HCT116 (cell line): Measurements from ENCODE around the gene NOL4L. TPM values are rescaled to one million over a fixed set of nuclear protein-coding genes. Genes with fewer than 3 reads are reported as not detected.

Experiments
- ATAC-seq: fragments of 200-7000 bp; cut with Tn5 transposase; 2 replicates; pipeline ENCODE4 v1.9.1; 2020; ENCODE audit warnings: mild to moderate bottlenecking, moderate library complexity
- BruUV-seq: library from RNA; stranded (reverse); fragments of 400-500 nt; replicated peaks from 2 replicates; lab custom pipeline; 2021; lab: Mats Ljungman, UMichigan
- CTCF ChIA-PET: fragments of 300-600 bp; sonication (Branson Sonifier 250); formaldehyde crosslinking; loops from one replicate; lab custom pipeline; 2021; ENCODE audit warnings: antibody characterized with exemption; lab: Charles Lee
- POLR2A ChIA-PET: fragments of 300-600, 350-600 bp; sonication (Branson Sonifier 250); formaldehyde crosslinking; loops from one replicate; lab custom pipeline; 2021; ENCODE audit warnings: antibody characterized with exemption; lab: Charles Lee
- RAD21 ChIA-PET, 2 experiments: fragments of 300-600 bp; sonication (Branson Sonifier 250); formaldehyde crosslinking; loops; one replicate each; lab custom pipeline; 2023; ENCODE audit warnings: low total read pairs in 2 of 2; ENCODE audit not compliant: uncharacterized antibody in 2 of 2, unreplicated experiment in 2 of 2, low non-redundant PET in 1 of 2; lab: Charles Lee
- DNase-seq: peaks from one replicate; pipeline ENCODE4 v3.0.0-alpha.2; 2010; ENCODE audit warnings: low read depth, low spot score
- H2AFZ ChIP-seq: fragments of 200-600 bp; shearing (Covaris generic), sonication (generic); 2 replicates; pipeline ENCODE4 v1.6.1; 2017; ENCODE audit warnings: low read depth, mixed run types, mixed read lengths, antibody characterized with exemption, low read length; ENCODE audit not compliant: poor library complexity, severe bottlenecking
- H3K27ac ChIP-seq: 2 replicates; pipeline ENCODE4 v1.5.1; 2012; ENCODE audit warnings: low read depth, low read length
- H3K27me3 ChIP-seq: fragments of 200-600 bp; sonication (generic); 2 replicates; pipeline ENCODE4 v1.6.1; 2016; ENCODE audit warnings: mixed run types, low read length, mixed read lengths; ENCODE audit not compliant: insufficient read depth
- H3K36me3 ChIP-seq, 2 experiments: fragments of 200-500 bp in 1 of 2; fragments of 200-600 bp in 1 of 2; sonication (Bioruptor generic) in 1 of 2; sonication (generic) in 1 of 2; 2 replicates each; pipeline versions ENCODE4 v1.5.1 to v1.6.1; 2014 to 2016; ENCODE audit warnings: low read length in 2 of 2, inconsistent platforms in 1 of 2, mixed read lengths in 1 of 2, mixed run types in 1 of 2; ENCODE audit not compliant: insufficient read depth in 2 of 2, control insufficient read depth in 1 of 2
- H3K4me1 ChIP-seq, 2 experiments: fragments of 200-600 bp in 1 of 2; sonication (generic) in 1 of 2; 2 replicates each; pipeline versions ENCODE4 v1.5.1 to v1.6.1; 2012 to 2017; ENCODE audit warnings: low read length in 2 of 2, inconsistent platforms in 1 of 2, mild to moderate bottlenecking in 1 of 2, mixed read lengths in 1 of 2, mixed run types in 1 of 2, moderate library complexity in 1 of 2; ENCODE audit not compliant: insufficient read depth in 2 of 2, control insufficient read depth in 1 of 2
- H3K4me2 ChIP-seq: fragments of 200-600 bp; sonication (generic); 2 replicates; pipeline ENCODE4 v1.6.1; 2017; ENCODE audit warnings: mixed run types, low read length, mixed read lengths
- H3K4me3 ChIP-seq, 2 experiments: fragments of 200-600 bp in 1 of 2; sonication (generic) in 1 of 2; replicated peaks in 1 of 2; 2 replicates each; pipeline ENCODE4 v1.5.1; 2011 to 2016; ENCODE audit warnings: low read length in 2 of 2, control low read depth in 1 of 2, low read depth in 1 of 2, mild to moderate bottlenecking in 1 of 2, mixed read lengths in 1 of 2, mixed run types in 1 of 2
- H3K79me2 ChIP-seq: fragments of 200-600 bp; sonication (generic); 2 replicates; pipeline ENCODE4 v1.6.1; 2017; ENCODE audit warnings: mild to moderate bottlenecking, mixed run types, low read length, moderate library complexity, mixed read lengths; ENCODE audit not compliant: insufficient read depth
- H3K9ac ChIP-seq: fragments of 200-600 bp; sonication (generic); 2 replicates; pipeline ENCODE4 v1.6.1; 2016; ENCODE audit warnings: low read length, mixed read lengths
- H3K9me2 ChIP-seq: fragments of 200-600 bp; sonication (generic), shearing (Covaris generic); 2 replicates; pipeline ENCODE4 v1.6.1; 2017; ENCODE audit warnings: mixed run types, mild to moderate bottlenecking, moderate library complexity; ENCODE audit not compliant: insufficient read depth
- H3K9me3 ChIP-seq, 2 experiments: fragments of 200-500 bp in 1 of 2; fragments of 200-600 bp in 1 of 2; sonication (Bioruptor generic) in 1 of 2; sonication (generic) in 1 of 2; 2 replicates each; pipeline ENCODE4 v1.6.1; 2014 to 2017; ENCODE audit warnings: low read length in 2 of 2, mixed read lengths in 2 of 2, inconsistent platforms in 1 of 2, low read depth in 1 of 2, mild to moderate bottlenecking in 1 of 2, mixed run types in 1 of 2, moderate library complexity in 1 of 2; ENCODE audit not compliant: control insufficient read depth in 1 of 2, insufficient read depth in 1 of 2
- H4K20me1 ChIP-seq: fragments of 200-600 bp; sonication (generic), shearing (Covaris generic); 2 replicates; pipeline ENCODE4 v1.6.1; 2017; ENCODE audit warnings: mixed run types, mild to moderate bottlenecking, moderate library complexity; ENCODE audit not compliant: insufficient read depth
- CBX3 ChIP-seq: IDR thresholded peaks from 2 replicates; pipeline ENCODE4 v1.6.1; 2012; ENCODE audit warnings: low read depth
- CEBPB ChIP-seq: IDR thresholded peaks from 2 replicates; pipeline ENCODE4 v1.6.1; 2012; ENCODE audit warnings: low read depth
- CTCF ChIP-seq, 3 experiments: fragments of 200-600 bp in 1 of 3; sonication (generic) in 1 of 3; IDR thresholded peaks in 2 of 3; conservative IDR thresholded peaks in 1 of 3; 2 replicates each; pipeline ENCODE4 v1.5.1; 2012 to 2017; ENCODE audit warnings: low read depth in 2 of 3, low read length in 2 of 3, antibody characterized with exemption in 1 of 3, borderline replicate concordance in 1 of 3, control low read depth in 1 of 3, mild to moderate bottlenecking in 1 of 3, mixed read lengths in 1 of 3, mixed run types in 1 of 3, moderate library complexity in 1 of 3; ENCODE audit not compliant: insufficient read depth in 1 of 3
- EGR1 ChIP-seq: IDR thresholded peaks from 2 replicates; pipeline ENCODE4 v1.6.1; 2012; ENCODE audit warnings: low read depth
- EZH2 ChIP-seq: fragments of 200-600 bp; sonication (generic); IDR thresholded peaks from 2 replicates; pipeline ENCODE4 v1.6.1; 2017; ENCODE audit warnings: antibody characterized with exemption, mixed run types
- EZH2phosphoT487 ChIP-seq: fragments of 200-600 bp; IDR thresholded peaks from 2 replicates; pipeline ENCODE4 v1.6.1; 2018; ENCODE audit warnings: antibody characterized with exemption, borderline replicate concordance
- FOSL1 ChIP-seq: IDR thresholded peaks from 2 replicates; pipeline ENCODE4 v1.6.1; 2012; ENCODE audit warnings: low read depth
- JUND ChIP-seq: IDR thresholded peaks from 2 replicates; pipeline ENCODE4 v1.6.1; 2012
- MAX ChIP-seq: IDR thresholded peaks from 2 replicates; pipeline ENCODE4 v1.6.1; 2012
- POLR2AphosphoS5 ChIP-seq: IDR thresholded peaks from 2 replicates; pipeline ENCODE4 v1.6.1; 2011; ENCODE audit warnings: mild to moderate bottlenecking, low read depth, low read length, moderate library complexity
- REST ChIP-seq: IDR thresholded peaks from 2 replicates; pipeline ENCODE4 v1.6.1; 2012; ENCODE audit warnings: low read depth
- SIN3A ChIP-seq: IDR thresholded peaks from 2 replicates; pipeline ENCODE4 v1.6.1; 2012; ENCODE audit warnings: low read depth
- TCF7L2 ChIP-seq: IDR thresholded peaks from 2 replicates; pipeline ENCODE4 v1.7.0; 2011; ENCODE audit warnings: borderline replicate concordance, inconsistent platforms; ENCODE audit not compliant: insufficient read depth, insufficient read length; ENCODE audit errors: extremely low read depth
- ZFX ChIP-seq: fragments of 450-650 bp; IDR thresholded peaks from 2 replicates; pipeline ENCODE4 v1.6.1; 2017
- intact Hi-C: fragments of 100-400 bp; cut with micrococcal nuclease; formaldehyde crosslinking; loops from 2 replicates; pipeline ENCODE4 v1.10.0; 2022
- total RNA-seq: library from RNA; stranded (reverse); gene quantifications from one replicate; pipeline ENCODE4 v1.2.1, GENCODE V29; 2021; ENCODE audit not compliant: unreplicated experiment

Gene NOL4L
- total RNA-seq, 1 experiment from 2014 or later = 5.9 TPM

GRCh38 chr20:32490942-32491763, 94.0 kb downstream of the NOL4L start:
- CTCF ChIA-PET = no interaction called here
- DNase-seq (no peak), ATAC-seq (no peak)
- Histone ChIP-seq H3K27ac (no peak overlapping the region), H3K4me1 (no peaks in the 10 kb centered on the region), H3K4me2 (no peak overlapping the region), H2AFZ (no peak overlapping the region), H3K27me3 (no peaks in the 10 kb centered on the region), H3K9ac (no peak overlapping the region), H3K9me3 (no peaks in the 10 kb centered on the region), H3K79me2 (no peaks in the 10 kb centered on the region), H3K9me2 (no peaks in the 10 kb centered on the region), H3K4me3 (no peak overlapping the region), H4K20me1 (no peaks in the 10 kb centered on the region), H3K36me3 (no peaks in the 10 kb centered on the region)
- intact Hi-C loops = no loop called here
- POLR2A ChIA-PET = no interaction called here
- BruUV-seq = no TSS peak
- no peak for TF ChIP-seq EGR1
- TF ChIP-seq CEBPB = no peak
- no peak for TF ChIP-seq ZFX
- TF ChIP-seq MAX = no peak
- no peak for TF ChIP-seq FOSL1
- TF ChIP-seq CTCF (IDR thresholded peaks at IDR 0.05 in 2 of 3, conservative IDR thresholded peaks at IDR 0.05 in 1 of 3; ENCODE audit: borderline replicate concordance in 1 of 3, insufficient read depth in 1 of 3, low read depth in 2 of 3, low read length in 2 of 3) = no peak
- TF ChIP-seq POLR2AphosphoS5 = no peak
- no peak for TF ChIP-seq CBX3
- TF ChIP-seq JUND = no peak
- no peak for TF ChIP-seq REST
- TF ChIP-seq TCF7L2 = no peak
- no peak for TF ChIP-seq SIN3A
- no peak for TF ChIP-seq EZH2phosphoT487
- no peak for TF ChIP-seq EZH2
- RAD21 ChIA-PET = no interaction called here
